Esophagus muscularis mucosa (tissue), 3 donors: ENCODE measurements around the gene EVI5L.

Source experiments
- CTCF ChIP-seq, 3 experiments: fragments of 200-600 bp in 2 of 3; fragments of 450-650 bp in 1 of 3; sonication (generic) in 2 of 3; IDR thresholded peaks; one replicate each; pipeline ENCODE4 v1.5.1; 2017 to 2019; ENCODE audit warnings: antibody characterized with exemption in 3 of 3, mild to moderate bottlenecking in 2 of 3, moderate library complexity in 1 of 3
- POLR2AphosphoS5 ChIP-seq, 2 donors: sonication (generic); formaldehyde crosslinking; IDR thresholded peaks; one replicate each; pipeline ENCODE4 v1.6.1; 2017; ENCODE audit warnings: antibody characterized with exemption in 2 of 2

GRCh38 chr19:7867092-7867844 lies 37.2 kb downstream of the EVI5L start:
- no peak for TF ChIP-seq CTCF (IDR thresholded peaks at IDR 0.05)
- TF ChIP-seq POLR2AphosphoS5 (IDR thresholded peaks at IDR 0.05): no peak
